GM12878 (cell line): ENCODE measurements around the gene GALNT15. TPM values are rescaled to one million over a fixed set of nuclear protein-coding genes. Genes with fewer than 3 reads are reported as not detected.

Experiments
- ATAC-seq: fragments of 200-7000 bp; cut with Tn5 transposase; 3 replicates; pipeline ENCODE4 v1.9.1; 2020; ENCODE audit warnings: mild to moderate bottlenecking, moderate library complexity
- BruUV-seq: library from RNA; stranded (reverse); fragments of 400-500 nt; replicated peaks from 2 replicates; lab custom pipeline; 2021; lab: Mats Ljungman, UMichigan
- CTCF ChIA-PET: fragments of 300-600 bp; sonication (Branson Sonifier 250); formaldehyde crosslinking; extraction: SDS; loops from one replicate; lab custom pipeline; 2021; ENCODE audit warnings: inconsistent platforms; lab: Yijun Ruan, JAX
- POLR2A ChIA-PET: fragments of 350-600 bp; formaldehyde crosslinking; extraction: SDS; loops from one replicate; lab custom pipeline; 2021; ENCODE audit warnings: inconsistent platforms; lab: Charles Lee
- RAD21 ChIA-PET: fragments of 300-600 bp; sonication (Branson Sonifier 250); formaldehyde crosslinking; loops from one replicate; lab custom pipeline; 2023; ENCODE audit warnings: antibody characterized with exemption; ENCODE audit not compliant: unreplicated experiment; lab: Charles Lee
- SMC1A ChIA-PET: fragments of 300-600 bp; sonication (Branson Sonifier 250); formaldehyde crosslinking; loops from one replicate; lab custom pipeline; 2023; ENCODE audit not compliant: unreplicated experiment, uncharacterized antibody; lab: Charles Lee
- DNase-seq: peaks from one replicate; pipeline ENCODE4 v3.0.0-alpha.2; 2011; ENCODE audit warnings: low read depth, low spot score
- FAIRE-seq: peaks from 3 replicates; lab custom pipeline; 2011; peaks lifted over from hg19 to GRCh38; lab: Jason Lieb, UNC
- H2AFZ ChIP-seq: 2 replicates; pipeline ENCODE4 v1.6.0; 2011; ENCODE audit warnings: low read depth, low read length, control low read depth; ENCODE audit not compliant: control insufficient read depth
- H3K27ac ChIP-seq: 2 replicates; pipeline ENCODE4 v1.5.1; 2011; ENCODE audit warnings: control low read depth; ENCODE audit not compliant: control insufficient read depth, insufficient read depth
- H3K27me3 ChIP-seq, 2 experiments: replicated peaks in 1 of 2; 2 replicates each; pipeline versions ENCODE4 v1.6.0 to v1.6.1; 2011; ENCODE audit warnings: low read length in 1 of 2; ENCODE audit not compliant: control insufficient read depth in 2 of 2, insufficient read depth in 2 of 2
- H3K36me3 ChIP-seq, 2 experiments: 2 replicates each; pipeline ENCODE4 v1.5.1; 2011; ENCODE audit warnings: low read length in 1 of 2; ENCODE audit not compliant: control insufficient read depth in 2 of 2, insufficient read depth in 2 of 2
- H3K4me1 ChIP-seq: 2 replicates; pipeline ENCODE4 v1.6.1; 2011; ENCODE audit warnings: mild to moderate bottlenecking, low read length, moderate library complexity, mixed read lengths; ENCODE audit not compliant: control insufficient read depth, insufficient read depth
- H3K4me2 ChIP-seq: 2 replicates; pipeline ENCODE4 v1.6.0; 2011; ENCODE audit warnings: control low read depth; ENCODE audit not compliant: control insufficient read depth, insufficient read depth
- H3K4me3 ChIP-seq: fragments of 200-600 bp; sonication (generic); 2 replicates; pipeline ENCODE4 v1.5.1; 2016
- H3K79me2 ChIP-seq: 2 replicates; pipeline ENCODE4 v1.6.0; 2011; ENCODE audit warnings: low read length; ENCODE audit not compliant: control insufficient read depth, insufficient read depth
- H3K9ac ChIP-seq: 2 replicates; pipeline ENCODE4 v1.8.0; 2011; ENCODE audit warnings: low read length, control low read depth, mixed read lengths; ENCODE audit not compliant: control insufficient read depth, insufficient read depth
- H3K9me3 ChIP-seq: replicated peaks from 3 replicates; pipeline ENCODE4 v1.5.1; 2011; ENCODE audit warnings: mild to moderate bottlenecking, low read length; ENCODE audit not compliant: control insufficient read depth, insufficient read depth
- H4K20me1 ChIP-seq: 2 replicates; pipeline ENCODE4 v1.6.0; 2011; ENCODE audit not compliant: control insufficient read depth, insufficient read depth
- CHD1 ChIP-seq: IDR thresholded peaks from 2 replicates; pipeline ENCODE4 v1.6.1; 2012; ENCODE audit warnings: low read depth, low read length, improper control_type of control experiment
- EED ChIP-seq: sonication (generic); IDR thresholded peaks from 2 replicates; pipeline ENCODE4 v1.6.1; 2016; ENCODE audit warnings: antibody characterized with exemption, low read depth
- HDGF ChIP-seq: fragments of 450-650 bp; IDR thresholded peaks from 2 replicates; pipeline ENCODE4 v1.6.1; 2016; ENCODE audit warnings: antibody characterized with exemption
- MYC ChIP-seq: IDR thresholded peaks from 2 replicates; pipeline ENCODE4 v1.6.1; 2011; ENCODE audit warnings: mild to moderate bottlenecking, low read length, moderate library complexity, inconsistent platforms; ENCODE audit not compliant: insufficient read depth, insufficient replicate concordance, insufficient read length, severe bottlenecking
- RCOR1 ChIP-seq: conservative IDR thresholded peaks from 2 replicates; pipeline ENCODE4 v1.6.1; 2012; ENCODE audit warnings: low read depth, low read length, improper control_type of control experiment
- RELA ChIP-seq: fragments of 450-650 bp; IDR thresholded peaks from 2 replicates; pipeline ENCODE4 v1.8.0; 2014; ENCODE audit warnings: borderline replicate concordance; ENCODE audit not compliant: partially characterized antibody
- SPI1 ChIP-seq: IDR thresholded peaks from 2 replicates; pipeline ENCODE4 v1.6.1; 2011; ENCODE audit warnings: low read depth, mild to moderate bottlenecking, low read length, moderate library complexity, borderline replicate concordance; ENCODE audit not compliant: insufficient read depth
- STAT3 ChIP-seq: IDR thresholded peaks from 2 replicates; pipeline ENCODE4 v1.6.1; 2011; ENCODE audit warnings: low read depth, low read length, improper control_type of control experiment
- YBX1 ChIP-seq: fragments of 450-650 bp; IDR thresholded peaks from 2 replicates; pipeline ENCODE4 v1.6.1; 2016; ENCODE audit warnings: antibody characterized with exemption
- ZNF622 ChIP-seq: fragments of 450-650 bp; IDR thresholded peaks from 2 replicates; pipeline ENCODE4 v1.6.1; 2017; ENCODE audit warnings: mild to moderate bottlenecking, inconsistent platforms
- WGBS: methylation state at CpG from one replicate; pipeline ENCODE4 v1.1.6; 2016; ENCODE audit warnings: low lambda C conversion rate; ENCODE audit not compliant: insufficient replicate concordance, insufficient coverage; ENCODE audit errors: missing lambda C conversion rate; 5-methylcytosine and 5-hydroxymethylcytosine counted together
- in situ Hi-C: fragments of 300-500 bp; cut with MboI; formaldehyde crosslinking; loops from 9 replicates; pipeline ENCODE4 v1.14.3; 2018; ENCODE audit warnings: mixed read lengths
- intact Hi-C: fragments of 100-400 bp; cut with micrococcal nuclease; formaldehyde crosslinking; loops from one replicate; pipeline ENCODE4 v1.14.2; 2022; ENCODE audit not compliant: unreplicated experiment
- polyA plus RNA-seq, 11 experiments: library from polyadenylated mRNA; depleted of rRNA in 4 of 11; unstranded in 6 of 11; stranded (reverse) in 5 of 11; fragments of >200 nt; fragmentation: Nextera tagmentation in 4 of 11; fragmentation: Illumina TruSeq in 1 of 11; extraction: Ambion mirVana in 4 of 11; extraction: Trizol in 1 of 11; gene quantifications; 1 replicate in 1 of 11; 2 replicates in 10 of 11; pipeline versions ENCODE4 v1.2.1 to v1.2.3, GENCODE V29; 2011 to 2016; ENCODE audit warnings: inconsistent platforms in 2 of 11, missing spikeins in 2 of 11, low read depth in 1 of 11
- total RNA-seq, 4 experiments: library from RNA; depleted of rRNA in 3 of 4; stranded (reverse); fragments of >200 nt in 3 of 4; fragmentation: Illumina TruSeq in 1 of 4; extraction: Trizol in 1 of 4; gene quantifications; 2 replicates each; pipeline versions ENCODE4 v1.2.1 to v1.2.3, GENCODE V29; 2013 to 2021
- TF ChIP-seq, protein P1 (sequence below): fragments of 450-650 bp; formaldehyde crosslinking; IDR thresholded peaks from 2 replicates; pipeline ENCODE4 v1.5.0; 2022; ENCODE audit warnings: mild to moderate bottlenecking, missing genetic modification characterization
- TF ChIP-seq, protein P2 (sequence below): fragments of 450-650 bp; IDR thresholded peaks from 2 replicates; pipeline ENCODE4 v1.6.1; 2017; ENCODE audit warnings: borderline replicate concordance

GALNT15 gene
- total and polyA plus RNA-seq, 10 of the 15 experiments (the other 5 are each of a cell fraction or from before 2014, with no cell fraction given) = 0.03 to 0.05 TPM; not detected in 8

DNA sequence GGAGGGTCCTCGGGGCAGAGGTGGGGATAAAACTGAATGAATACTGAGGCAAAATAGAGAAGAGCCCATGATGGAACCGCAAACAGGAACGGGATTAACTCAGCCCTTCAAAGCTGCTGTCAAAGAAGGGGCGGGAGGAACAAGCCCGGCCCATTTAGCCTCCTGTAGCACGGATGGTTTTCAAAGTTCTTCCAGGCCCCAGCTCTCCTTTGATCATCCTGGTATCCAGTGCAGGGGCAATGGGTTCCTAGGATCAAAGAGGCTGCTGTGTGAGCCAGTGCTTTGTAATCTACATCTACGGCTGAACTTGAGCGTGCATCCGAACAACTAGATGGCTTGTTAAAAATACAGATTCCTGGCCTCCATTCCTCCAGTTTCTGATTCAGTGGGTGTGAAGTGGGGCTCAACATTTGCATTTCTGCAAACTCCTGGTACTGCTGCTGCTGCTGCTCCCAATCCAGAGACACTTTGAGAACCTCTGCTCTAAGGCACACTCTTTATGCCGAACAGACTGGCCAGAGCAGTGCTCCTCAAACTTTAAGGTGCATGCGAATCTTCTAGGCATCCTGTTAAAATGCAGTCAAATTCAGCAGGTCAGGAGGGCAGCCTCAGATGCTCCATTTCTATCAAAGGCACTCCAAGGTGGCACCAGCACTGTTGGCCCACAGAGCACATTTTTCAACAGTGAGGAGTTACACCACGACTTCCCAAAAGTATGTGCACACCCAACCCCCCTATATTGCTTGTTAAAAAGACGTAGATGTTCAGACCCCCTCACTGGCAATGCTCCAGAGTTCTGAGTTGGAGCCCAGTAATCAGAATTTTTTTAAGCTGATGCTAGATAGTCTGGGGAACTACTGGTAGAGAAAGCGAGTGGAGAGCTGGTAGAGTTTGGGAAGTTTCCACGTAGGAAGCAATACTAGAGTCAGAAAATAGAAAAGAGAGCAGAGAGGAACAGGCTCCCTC is 5.6 kb downstream of the GALNT15 start (continued):
- TF ChIP-seq, protein P1, sequence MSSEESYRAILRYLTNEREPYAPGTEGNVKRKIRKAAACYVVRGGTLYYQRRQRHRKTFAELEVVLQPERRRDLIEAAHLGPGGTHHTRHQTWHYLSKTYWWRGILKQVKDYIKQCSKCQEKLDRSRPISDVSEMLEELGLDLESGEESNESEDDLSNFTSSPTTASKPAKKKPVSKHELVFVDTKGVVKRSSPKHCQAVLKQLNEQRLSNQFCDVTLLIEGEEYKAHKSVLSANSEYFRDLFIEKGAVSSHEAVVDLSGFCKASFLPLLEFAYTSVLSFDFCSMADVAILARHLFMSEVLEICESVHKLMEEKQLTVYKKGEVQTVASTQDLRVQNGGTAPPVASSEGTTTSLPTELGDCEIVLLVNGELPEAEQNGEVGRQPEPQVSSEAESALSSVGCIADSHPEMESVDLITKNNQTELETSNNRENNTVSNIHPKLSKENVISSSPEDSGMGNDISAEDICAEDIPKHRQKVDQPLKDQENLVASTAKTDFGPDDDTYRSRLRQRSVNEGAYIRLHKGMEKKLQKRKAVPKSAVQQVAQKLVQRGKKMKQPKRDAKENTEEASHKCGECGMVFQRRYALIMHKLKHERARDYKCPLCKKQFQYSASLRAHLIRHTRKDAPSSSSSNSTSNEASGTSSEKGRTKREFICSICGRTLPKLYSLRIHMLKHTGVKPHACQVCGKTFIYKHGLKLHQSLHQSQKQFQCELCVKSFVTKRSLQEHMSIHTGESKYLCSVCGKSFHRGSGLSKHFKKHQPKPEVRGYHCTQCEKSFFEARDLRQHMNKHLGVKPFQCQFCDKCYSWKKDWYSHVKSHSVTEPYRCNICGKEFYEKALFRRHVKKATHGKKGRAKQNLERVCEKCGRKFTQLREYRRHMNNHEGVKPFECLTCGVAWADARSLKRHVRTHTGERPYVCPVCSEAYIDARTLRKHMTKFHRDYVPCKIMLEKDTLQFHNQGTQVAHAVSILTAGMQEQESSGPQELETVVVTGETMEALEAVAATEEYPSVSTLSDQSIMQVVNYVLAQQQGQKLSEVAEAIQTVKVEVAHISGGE = no peak
- no peak for TF ChIP-seq HDGF
- no peak for TF ChIP-seq CHD1
- TF ChIP-seq SPI1 = no peak

DNA sequence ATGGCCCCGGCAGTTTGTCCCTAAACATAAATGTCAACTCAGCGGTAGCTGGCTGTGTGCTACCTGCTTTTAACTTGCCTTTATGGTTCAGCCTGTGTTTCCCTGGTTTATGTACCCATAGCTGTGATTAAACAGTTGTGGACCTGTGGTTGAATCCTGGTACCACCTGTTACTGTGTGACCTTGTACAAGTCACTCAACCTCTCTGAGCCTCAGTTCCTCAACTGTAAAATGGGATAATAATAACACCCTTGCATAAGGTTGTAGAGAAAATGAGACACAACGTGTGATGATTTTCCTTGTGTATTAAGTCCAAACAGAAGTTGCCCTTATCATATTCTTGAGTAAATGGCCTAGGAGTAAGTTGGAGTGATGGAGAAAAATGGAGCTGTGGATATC is 6.3 kb downstream of the GALNT15 start:
- no peak overlapping the region for H3K4me3 ChIP-seq
- H3K4me2 ChIP-seq = no peak overlapping the region
- no peak overlapping the region for H3K27ac ChIP-seq
- no peak for FAIRE-seq
- no peaks in the 10 kb centered on the region for H3K9me3 ChIP-seq
- no peaks in the 10 kb centered on the region for H4K20me1 ChIP-seq
- H3K9ac ChIP-seq = no peak overlapping the region
- RAD21 ChIA-PET = interaction anchor here (0.8 to 2.1 kb wide), 3 partner anchors 62 to 364 kb away, joined by 3 to 10 read pairs (median 3); no protein-coding TSS in a partner anchor
- BruUV-seq = no TSS peak
- no peaks in the 10 kb centered on the region for H3K79me2 ChIP-seq
- no peak overlapping the region for H2AFZ ChIP-seq
- 45% methylated on average over 3 of the region's 3 CpGs for WGBS
- no peak for DNase-seq
- intact Hi-C loops (no loop called here), in situ Hi-C loops (no loop called here)
- SMC1A ChIA-PET = interaction anchor here (0.6 to 3.9 kb wide), 8 partner anchors 18 to 365 kb away, joined by 3 to 21 read pairs (median 4); no protein-coding TSS in a partner anchor
- no peaks in the 10 kb centered on the region for H3K36me3 ChIP-seq
- H3K27me3 ChIP-seq = no peaks in the 10 kb centered on the region
- POLR2A ChIA-PET = no interaction called here
- CTCF ChIA-PET = interaction anchor here (1.0 to 9.8 kb wide), 8 partner anchors 10 to 1364 kb away, joined by 3 to 127 read pairs (median 3); no protein-coding TSS in a partner anchor
- no peaks in the 10 kb centered on the region for H3K4me1 ChIP-seq
- ATAC-seq = no peak
- TF ChIP-seq MYC (no peak), EED (no peak), STAT3 (no peak), YBX1 (no peak), RELA (no peak), CHD1 (no peak), ZNF622 (no peak), RCOR1 (no peak), HDGF (no peak)
- TF ChIP-seq, protein P1 = no peak
- TF ChIP-seq, protein P2, sequence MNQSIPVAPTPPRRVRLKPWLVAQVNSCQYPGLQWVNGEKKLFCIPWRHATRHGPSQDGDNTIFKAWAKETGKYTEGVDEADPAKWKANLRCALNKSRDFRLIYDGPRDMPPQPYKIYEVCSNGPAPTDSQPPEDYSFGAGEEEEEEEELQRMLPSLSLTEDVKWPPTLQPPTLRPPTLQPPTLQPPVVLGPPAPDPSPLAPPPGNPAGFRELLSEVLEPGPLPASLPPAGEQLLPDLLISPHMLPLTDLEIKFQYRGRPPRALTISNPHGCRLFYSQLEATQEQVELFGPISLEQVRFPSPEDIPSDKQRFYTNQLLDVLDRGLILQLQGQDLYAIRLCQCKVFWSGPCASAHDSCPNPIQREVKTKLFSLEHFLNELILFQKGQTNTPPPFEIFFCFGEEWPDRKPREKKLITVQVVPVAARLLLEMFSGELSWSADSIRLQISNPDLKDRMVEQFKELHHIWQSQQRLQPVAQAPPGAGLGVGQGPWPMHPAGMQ = no peak
